Activated gamma-delta T cell (primary cell): Measurements from ENCODE around the gene KHDC1.
"Not testable (repeated sequence)": the region's sequence is repeated elsewhere in the genome, so short reads cannot be mapped to it uniquely, and the experiment has no call there.

ENCODE experiments used
- DNase-seq: peaks from one replicate; lab custom pipeline; 2025; lab: John Stamatoyannopoulos, UW

Gene KHDC1

GRCh38 chr6:73250016-73250415 is 13.0 kb downstream of the KHDC1 start:
- DNase-seq: no peak

- DNase-seq: no peak
Observed at GRCh38 chr6:73248192-73248903, 14.6 kb downstream of the KHDC1 start.

- no peak for DNase-seq
Observed at GRCh38 chr6:73242001-73242400, 21.0 kb downstream of the KHDC1 start.

- DNase-seq: no peak
Observed at GRCh38 chr6:73240730-73241129, 22.3 kb downstream of the KHDC1 start.

GRCh38 chr6:73236144-73236750 is 26.7 kb downstream of the KHDC1 start:
- no peak for DNase-seq

GRCh38 chr6:73234733-73235132 is 28.3 kb downstream of the KHDC1 start:
- no peak for DNase-seq

GRCh38 chr6:73233971-73234370 is 29.0 kb downstream of the KHDC1 start:
- DNase-seq: not testable (repeated sequence)

GRCh38 chr6:73233048-73233447 is 29.9 kb downstream of the KHDC1 start:
- DNase-seq: no peak

GRCh38 chr6:73231986-73232391 is 31.0 kb downstream of the KHDC1 start:
- no peak for DNase-seq

GRCh38 chr6:73227606-73228255 is 35.3 kb downstream of the KHDC1 start:
- no peak for DNase-seq

- no peak for DNase-seq
Observed at GRCh38 chr6:73225396-73225795, 37.6 kb downstream of the KHDC1 start, which contains the start of gene KHDC1L. Gene KHDC1L (minus strand): TSS chr6:73225496. CDS start chr6:73225408, 88 bp downstream.

- no peak for DNase-seq
Observed at GRCh38 chr6:73216859-73217258, 46.1 kb downstream of the KHDC1 start.

GRCh38 chr6:73209117-73209516 is 53.9 kb downstream of the KHDC1 start:
- no peak for DNase-seq

- DNase-seq: no peak
Observed at GRCh38 chr6:73207221-73207837, 55.7 kb downstream of the KHDC1 start.

- DNase-seq: no peak
Observed at GRCh38 chr6:73204252-73204651, 58.7 kb downstream of the KHDC1 start.

- DNase-seq: no peak
Observed at GRCh38 chr6:73203098-73203497, 59.9 kb downstream of the KHDC1 start.

GRCh38 chr6:73200735-73201134 is 62.3 kb downstream of the KHDC1 start:
- DNase-seq: no peak

GRCh38 chr6:73200247-73200646 is 62.7 kb downstream of the KHDC1 start:
- no peak for DNase-seq

- DNase-seq: no peak
Observed at GRCh38 chr6:73194744-73195143, 68.3 kb downstream of the KHDC1 start.

- DNase-seq: not testable (repeated sequence)
Observed at GRCh38 chr6:73193302-73193701, 69.7 kb downstream of the KHDC1 start.
